Subcutaneous adipose tissue (tissue), 4 donors: ENCODE results near the gene TUBB1. TPM values are rescaled to one million over a fixed set of nuclear protein-coding genes. Genes with fewer than 3 reads are reported as not detected.

ENCODE experiments used
- total RNA-seq, 4 donors: library from RNA; depleted of rRNA; stranded (reverse); fragments of >200 nt; gene quantifications; one replicate each; pipeline ENCODE4 v1.1.0, GENCODE V29; 2016
- TF ChIP-seq, protein P1 (sequence below): fragments of 450-650 bp; IDR thresholded peaks from one replicate; pipeline ENCODE4 v1.5.1; 2016; ENCODE audit warnings: low read depth, mild to moderate bottlenecking, control low read depth, antibody characterized with exemption, moderate library complexity

The TUBB1 gene
- total RNA-seq, 4 donors from 2014 or later, result 0.33 TPM; not detected in 3

DNA sequence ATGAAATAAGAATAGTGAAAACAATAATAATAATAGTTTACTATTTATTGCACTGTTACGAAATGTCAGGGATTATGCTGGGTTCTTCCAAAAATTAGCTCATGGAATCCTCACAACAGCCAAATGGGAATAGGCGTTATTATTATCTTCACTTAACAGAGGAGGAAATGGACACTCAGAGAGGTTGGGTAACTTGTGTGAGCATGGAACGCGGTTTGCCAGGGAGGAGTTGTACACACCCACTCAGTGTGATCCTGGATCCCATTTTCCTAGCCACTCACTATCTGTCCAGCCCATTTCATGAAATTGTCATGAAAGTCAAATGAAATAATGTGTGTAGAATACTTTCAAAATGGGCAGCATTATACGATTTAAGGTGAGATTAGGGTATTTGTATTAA lies 33.6 kb upstream of the TUBB1 start:
- TF ChIP-seq, protein P1, sequence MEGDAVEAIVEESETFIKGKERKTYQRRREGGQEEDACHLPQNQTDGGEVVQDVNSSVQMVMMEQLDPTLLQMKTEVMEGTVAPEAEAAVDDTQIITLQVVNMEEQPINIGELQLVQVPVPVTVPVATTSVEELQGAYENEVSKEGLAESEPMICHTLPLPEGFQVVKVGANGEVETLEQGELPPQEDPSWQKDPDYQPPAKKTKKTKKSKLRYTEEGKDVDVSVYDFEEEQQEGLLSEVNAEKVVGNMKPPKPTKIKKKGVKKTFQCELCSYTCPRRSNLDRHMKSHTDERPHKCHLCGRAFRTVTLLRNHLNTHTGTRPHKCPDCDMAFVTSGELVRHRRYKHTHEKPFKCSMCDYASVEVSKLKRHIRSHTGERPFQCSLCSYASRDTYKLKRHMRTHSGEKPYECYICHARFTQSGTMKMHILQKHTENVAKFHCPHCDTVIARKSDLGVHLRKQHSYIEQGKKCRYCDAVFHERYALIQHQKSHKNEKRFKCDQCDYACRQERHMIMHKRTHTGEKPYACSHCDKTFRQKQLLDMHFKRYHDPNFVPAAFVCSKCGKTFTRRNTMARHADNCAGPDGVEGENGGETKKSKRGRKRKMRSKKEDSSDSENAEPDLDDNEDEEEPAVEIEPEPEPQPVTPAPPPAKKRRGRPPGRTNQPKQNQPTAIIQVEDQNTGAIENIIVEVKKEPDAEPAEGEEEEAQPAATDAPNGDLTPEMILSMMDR, result no peak

DNA sequence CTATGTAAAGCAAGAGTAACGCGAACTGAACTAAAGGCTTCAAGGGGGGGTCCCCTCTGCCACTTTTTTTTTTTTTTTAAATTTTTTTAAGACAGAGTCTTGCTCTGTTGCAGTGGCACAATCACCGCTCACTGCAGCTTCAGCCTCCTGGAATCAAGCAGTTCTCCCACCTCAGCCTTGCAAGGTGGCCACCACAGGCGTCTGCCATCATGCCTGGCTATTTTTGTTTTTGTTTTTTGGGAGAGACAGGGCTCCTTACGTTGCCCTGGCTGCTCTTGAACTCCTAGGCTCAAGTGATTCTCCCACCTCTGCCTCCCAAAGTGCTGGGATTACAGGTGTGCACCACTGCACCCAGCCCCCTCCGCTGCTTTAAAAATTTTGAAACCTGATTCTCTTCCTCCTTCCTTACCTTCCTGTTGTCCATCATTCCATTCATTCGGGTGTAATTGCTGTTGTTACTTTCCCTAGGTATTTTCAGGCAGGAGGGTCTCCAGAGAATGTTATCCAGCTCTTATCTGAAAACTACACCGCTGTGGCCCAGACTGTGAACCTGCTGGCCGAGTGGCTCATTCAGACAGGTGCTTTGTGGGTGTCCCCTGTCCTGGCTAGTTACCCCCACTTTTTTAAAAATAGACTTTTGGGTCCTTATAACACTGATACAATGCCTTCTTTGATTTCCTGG lies 32.8 kb upstream of the TUBB1 start:
- TF ChIP-seq, protein P1, result no peak

DNA sequence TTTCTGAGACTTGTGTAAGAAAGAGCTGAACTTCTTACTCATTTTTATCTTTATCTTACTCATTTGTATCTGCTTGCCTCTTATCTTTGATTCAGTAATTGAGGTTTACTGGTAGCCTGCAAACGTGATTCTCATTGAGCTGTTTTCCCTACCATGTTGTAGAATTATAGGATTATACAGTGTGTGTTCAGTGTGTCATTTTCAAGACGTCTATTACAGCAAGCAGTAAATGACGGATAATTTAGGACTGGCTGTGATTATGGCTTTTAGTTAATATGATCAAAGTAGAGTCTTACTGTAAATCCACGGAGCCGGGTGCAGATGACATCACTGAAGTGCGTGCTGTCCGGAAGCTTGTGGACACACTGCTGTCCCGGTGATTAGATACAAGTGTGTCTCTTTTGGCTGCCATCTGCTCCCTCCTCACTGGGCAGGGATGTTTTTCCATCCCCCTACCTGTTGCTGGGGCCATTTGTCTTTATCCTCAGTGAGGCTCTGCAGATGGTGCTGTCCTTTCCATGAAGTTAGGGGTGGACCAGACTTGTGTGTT lies 32.2 kb upstream of the TUBB1 start:
- TF ChIP-seq, protein P1, result no peak

DNA sequence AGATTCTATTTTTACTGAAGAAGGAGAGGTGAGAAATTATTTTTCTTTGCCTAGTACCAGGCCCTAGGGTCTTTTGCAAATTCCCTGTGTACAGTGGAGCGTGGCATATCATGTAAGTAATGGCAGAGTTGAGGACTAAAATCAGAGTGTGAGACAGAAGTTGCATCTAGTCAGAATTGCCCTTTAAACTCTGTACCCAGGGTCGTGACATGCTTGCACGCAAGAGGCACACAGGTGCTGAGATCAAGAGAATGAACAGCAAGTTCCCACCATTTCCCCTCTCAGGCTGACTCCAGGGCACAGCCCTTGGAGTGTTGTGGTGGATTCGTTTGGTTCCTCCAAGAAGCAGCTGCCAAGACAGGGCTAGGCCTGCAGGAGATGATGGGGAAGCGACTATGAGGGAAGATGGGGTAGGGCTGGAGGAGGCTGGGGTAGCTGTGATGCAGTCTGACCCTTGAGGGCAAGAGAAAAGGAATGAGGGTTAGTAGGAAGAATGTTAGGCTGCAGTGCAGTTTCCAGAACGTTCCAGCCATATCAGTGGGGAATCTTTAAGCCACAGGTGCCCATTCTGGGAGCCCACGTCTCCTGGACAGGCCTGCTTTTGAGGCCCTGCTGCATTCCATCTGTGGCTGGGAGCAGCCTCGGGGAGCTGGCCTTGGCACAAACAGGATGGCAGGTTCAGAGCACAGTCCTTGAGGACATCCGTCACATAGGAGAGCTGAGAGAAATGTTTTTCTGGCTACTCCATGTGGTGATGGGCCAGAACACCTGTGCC lies 31.3 kb upstream of the TUBB1 start:
- TF ChIP-seq, protein P1, result no peak

DNA sequence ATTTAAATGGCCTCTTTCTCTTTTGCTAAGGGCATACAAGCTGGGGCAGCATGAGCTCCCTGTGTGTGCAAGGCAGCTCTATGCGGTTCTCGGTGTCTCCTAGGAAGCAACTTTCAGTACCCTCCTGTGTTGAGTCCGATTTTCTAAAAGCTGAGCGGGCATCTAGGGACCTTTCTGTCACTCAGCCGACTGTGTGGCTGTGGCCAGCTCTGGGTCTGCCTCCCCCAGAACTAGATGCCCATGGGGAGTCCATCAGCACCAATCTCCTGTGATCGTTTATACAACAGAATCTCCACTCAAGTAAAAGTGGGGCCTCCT lies 30.7 kb upstream of the TUBB1 start:
- TF ChIP-seq, protein P1, result no peak

DNA sequence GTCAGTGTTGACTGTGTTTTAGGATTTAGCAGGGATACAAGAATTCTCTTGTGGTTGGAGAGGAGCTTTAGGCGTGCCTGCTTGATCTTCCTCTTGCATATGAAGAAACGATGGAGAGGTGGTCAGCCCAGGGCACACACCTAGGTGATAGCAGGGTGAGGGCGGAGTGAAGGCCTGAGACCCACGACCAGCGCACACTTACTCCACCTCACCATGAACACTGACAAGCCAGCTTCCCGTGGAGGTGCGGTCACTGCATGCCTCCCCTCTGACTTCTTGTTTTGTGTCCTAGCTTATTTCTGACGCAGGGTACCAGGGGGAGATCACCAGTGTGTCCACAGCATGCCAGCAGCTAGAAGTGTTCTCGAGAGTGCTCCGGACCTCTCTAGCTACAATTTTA lies 30.0 kb upstream of the TUBB1 start:
- TF ChIP-seq, protein P1, result no peak

DNA sequence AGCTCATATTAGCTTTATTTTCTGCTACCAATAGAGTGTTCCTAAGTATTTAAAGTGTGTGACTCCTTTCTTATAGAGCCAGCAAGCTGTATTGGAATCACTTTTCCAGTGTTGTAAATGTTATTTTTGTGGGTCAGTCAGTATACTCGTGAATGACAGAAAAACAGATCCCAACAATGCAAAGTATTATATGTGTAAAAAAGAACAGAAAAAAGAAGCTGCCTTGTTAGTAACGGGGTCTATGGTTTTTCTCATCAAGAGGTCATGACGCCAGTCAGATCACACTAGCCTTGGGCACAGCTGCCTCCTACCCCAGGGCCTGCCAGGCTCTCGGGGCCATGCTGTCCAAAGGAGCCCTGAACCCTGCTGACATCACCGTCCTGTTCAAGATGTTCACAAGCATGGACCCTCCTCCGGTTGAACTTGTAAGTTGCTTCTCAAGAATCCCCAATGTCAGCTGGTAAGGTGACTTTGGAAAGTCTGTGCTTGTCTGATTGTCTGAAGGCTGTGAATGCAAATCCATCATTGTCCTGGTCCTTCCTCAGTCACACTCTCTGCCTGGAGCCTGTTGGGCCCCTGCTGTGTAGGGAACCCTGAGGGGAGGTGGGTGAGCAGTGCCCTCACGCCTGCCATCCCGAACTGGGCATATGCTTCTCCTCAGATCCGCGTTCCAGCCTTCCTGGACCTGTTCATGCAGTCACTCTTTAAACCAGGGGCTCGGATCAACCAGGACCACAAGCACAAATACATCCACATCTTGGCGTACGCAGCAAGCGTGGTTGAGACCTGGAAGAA lies 28.4 kb upstream of the TUBB1 start:
- TF ChIP-seq, protein P1, result no peak
